GM21515 (cell line): Measurements from ENCODE around the gene GPR142.

Experiments
- ATAC-seq: cut with Tn5 transposase; IDR thresholded peaks from one replicate; pipeline ENCODE4 v1.9.1; 2021; ENCODE audit not compliant: unreplicated experiment

GPR142 gene

DNA sequence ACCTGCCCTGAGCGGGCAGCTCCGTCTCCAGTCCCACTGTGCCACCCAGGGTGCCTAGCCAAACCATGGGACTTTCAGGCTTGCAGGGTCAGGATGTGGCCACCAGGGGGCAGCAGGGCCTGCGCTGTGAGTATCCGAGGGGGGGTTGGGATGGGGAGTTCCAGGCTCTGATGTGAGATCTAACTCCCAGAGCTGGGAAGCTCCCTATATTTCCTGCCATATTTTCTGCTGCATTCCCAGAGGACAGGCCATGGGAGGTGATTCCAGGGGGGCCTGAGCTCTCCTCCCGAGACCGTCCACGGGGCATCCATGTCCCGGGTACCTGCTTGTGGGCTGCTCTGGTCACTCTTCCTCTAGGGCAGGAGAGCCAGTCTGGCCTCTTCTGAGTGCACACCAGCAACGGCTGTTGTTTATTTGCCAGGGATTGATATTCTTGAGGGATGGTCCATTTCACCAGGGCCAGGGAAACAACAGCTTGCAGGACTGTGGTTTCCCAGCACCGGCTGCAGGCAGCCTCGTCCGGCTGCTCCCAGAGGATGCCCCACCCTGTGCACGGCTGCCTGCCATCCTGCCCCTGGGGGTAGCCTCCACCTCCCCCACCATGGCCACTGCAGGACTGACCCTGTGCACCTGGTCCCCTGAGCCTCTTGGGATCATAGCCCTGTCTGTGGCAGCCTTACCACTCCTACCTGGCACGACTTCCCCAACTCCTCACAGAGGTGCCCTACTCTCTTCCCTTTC, 1.2 kb downstream of the GPR142 start:
- ATAC-seq: no peak

DNA sequence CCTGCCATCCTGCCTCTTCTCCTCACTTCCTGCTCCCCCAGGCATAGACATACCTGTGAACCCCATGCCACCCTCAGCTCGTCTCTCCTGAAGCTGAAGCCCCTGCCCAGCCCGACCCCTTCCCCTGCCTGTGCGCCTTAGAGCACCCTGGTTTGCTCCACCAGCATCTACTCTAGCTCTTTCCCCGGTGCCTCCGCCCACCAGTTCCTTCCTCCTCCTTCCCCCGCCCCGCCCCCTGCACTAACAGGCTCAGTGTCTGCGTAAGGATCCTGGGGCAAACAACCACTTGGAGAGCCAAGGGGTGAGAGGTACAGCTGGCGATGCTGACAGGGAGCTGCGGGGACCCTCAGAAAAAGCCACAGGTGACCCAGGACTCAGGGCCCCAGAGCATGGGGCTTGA, 1.9 kb downstream of the GPR142 start:
- ATAC-seq: no peak

DNA sequence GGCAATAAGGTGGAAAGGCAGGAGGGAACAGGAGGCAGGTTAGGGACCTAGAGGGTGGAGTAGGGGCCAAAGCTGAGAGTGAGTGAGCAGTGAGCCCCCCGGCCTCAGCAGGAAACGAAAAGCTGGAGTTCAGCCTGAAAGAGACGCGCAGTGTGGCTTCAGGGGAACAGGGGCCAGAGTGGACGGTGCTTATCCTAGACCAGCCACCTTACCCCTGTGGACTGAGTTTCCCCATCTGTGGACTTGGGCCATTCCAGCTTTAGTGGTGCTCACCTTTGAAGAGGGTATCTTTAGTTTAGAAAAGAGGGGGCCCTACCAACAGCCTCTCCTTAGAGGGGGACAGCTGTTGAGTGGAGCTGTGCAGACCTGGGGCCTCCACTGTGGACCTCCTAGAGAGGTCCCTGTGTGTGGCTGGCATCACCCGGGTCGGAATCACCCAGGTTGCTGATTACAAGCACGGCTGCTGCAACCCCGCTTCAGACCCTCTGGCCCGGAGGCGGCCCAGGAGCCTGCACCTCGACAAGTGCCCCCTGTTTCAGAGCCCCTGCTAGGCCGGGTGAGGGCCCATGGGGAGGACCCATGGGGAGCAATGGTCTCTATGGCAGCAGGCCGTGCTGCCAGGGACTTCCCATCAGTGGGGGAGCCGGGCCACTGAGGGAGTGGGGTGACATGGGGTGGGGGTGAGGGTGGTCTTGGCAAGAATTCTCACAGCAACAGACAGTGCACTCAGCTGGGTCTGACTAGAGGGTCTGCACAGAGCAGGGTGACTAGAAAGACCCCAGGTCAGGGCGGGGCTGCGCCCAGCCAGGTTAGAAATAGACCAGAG, 2.6 kb downstream of the GPR142 start:
- no peak for ATAC-seq

DNA sequence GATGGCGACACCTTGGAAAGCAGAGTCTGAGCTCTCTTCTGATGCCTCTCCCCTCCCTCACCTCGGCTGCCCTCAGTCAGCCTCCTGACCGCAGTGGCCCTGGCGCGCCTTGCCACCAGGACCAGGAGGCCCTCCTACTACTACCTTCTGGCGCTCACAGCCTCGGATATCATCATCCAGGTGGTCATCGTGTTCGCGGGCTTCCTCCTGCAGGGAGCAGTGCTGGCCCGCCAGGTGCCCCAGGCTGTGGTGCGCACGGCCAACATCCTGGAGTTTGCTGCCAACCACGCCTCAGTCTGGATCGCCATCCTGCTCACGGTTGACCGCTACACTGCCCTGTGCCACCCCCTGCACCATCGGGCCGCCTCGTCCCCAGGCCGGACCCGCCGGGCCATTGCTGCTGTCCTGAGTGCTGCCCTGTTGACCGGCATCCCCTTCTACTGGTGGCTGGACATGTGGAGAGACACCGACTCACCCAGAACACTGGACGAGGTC, 4.4 kb downstream of the GPR142 start:
- ATAC-seq: no peak

DNA sequence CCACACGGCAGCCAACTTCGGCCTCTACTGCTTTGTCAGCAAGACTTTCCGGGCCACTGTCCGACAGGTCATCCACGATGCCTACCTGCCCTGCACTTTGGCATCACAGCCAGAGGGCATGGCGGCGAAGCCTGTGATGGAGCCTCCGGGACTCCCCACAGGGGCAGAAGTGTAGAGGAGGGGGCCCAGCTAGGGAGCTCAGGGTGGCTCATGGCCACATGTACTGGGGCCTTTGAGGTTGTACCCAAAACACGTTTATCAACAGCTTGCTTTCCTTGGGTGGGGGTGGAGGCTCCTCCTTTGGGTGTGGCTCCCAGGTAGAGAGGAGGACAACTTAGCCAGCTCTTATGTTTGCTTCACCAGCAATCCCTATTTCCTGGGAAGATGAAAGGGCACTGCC, 5.1 kb downstream of the GPR142 start:
- ATAC-seq: no peak

DNA sequence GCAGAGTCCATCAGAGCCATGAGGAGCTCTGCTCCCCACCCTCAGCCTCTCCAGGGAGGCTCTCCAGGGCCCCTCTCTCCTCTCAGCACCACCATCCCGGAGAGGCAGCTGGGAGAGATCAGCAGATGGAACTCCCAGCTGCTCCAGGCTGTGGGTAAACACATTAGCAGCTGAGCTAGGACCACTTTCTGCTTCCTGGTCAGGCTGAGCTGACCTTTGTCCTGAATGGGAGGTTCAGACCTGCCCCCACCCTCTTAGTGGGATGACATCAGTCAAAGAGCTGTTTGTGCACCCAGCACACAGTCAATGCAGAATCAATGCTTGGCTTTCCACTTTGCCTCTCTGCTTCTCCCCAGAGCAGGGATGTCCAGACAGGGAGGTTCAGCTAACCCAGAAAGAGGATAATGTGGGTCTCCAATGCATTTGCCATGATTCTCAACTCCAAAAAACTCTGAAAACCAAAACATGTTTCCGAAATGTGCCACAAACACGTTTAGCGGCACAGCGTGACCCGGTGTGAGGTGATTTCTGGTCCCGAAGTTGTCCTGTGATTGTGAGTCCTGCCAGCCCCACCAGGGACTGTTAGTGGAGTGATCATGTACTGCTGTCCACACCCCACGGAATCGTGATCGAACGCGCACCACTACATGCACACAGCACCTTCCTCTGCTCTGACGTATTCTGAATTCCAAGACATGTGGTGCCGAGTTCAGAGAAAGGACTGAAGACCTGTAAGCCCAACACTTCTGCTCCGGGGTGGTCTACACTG, 6.7 kb downstream of the GPR142 start:
- no peak for ATAC-seq

DNA sequence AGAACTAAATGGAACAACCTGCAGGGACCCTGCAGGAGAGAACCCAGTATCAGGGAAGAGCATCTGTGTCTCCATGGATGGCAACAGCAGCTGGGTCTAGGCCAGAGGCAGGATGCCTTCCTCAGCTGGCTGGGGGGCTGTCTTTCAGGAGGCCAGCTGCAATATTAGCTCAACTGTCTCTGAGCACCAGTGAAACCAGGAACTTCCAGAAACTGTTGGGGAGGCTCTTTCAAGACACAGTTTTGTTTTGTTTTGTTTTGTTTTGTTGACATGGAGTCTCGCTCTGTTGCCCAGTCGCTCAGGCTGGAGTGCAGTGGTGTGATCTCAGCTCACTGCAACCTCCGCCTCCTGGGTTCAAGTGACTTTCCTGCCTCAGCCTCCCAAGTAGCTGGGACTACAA, 7.6 kb downstream of the GPR142 start:
- no peak for ATAC-seq

DNA sequence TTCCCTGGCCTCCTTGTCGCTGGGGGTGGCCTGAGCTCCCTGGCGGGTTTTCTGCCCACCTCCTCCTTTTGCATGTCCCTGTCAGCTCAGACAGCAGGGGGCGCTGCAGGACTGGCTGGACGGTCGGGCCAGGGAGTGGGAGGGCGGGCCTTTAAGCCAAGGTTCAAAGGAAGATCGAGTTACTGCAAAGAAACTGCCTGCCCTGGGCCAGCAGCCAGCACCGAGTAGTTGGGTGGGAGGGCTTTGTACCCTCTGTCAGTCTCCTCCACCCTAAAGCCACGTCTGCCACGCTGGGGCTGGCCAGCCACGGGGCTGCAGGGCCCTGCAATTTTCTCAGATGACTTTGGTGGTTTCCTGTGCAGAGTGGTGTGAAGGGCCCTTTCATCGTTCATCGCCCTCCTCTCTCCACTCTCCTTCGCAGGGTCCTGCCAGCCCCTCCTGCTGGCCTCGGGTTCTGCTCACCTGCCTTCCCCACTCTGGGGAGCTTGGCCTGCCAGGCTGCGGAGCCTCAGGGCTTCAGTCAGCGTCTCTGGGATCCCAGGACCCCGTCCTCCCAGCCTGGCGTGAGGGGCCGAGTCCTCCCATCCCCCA, 12.3 kb downstream of the GPR142 start:
- peak; percentile 61 for ATAC-seq

DNA sequence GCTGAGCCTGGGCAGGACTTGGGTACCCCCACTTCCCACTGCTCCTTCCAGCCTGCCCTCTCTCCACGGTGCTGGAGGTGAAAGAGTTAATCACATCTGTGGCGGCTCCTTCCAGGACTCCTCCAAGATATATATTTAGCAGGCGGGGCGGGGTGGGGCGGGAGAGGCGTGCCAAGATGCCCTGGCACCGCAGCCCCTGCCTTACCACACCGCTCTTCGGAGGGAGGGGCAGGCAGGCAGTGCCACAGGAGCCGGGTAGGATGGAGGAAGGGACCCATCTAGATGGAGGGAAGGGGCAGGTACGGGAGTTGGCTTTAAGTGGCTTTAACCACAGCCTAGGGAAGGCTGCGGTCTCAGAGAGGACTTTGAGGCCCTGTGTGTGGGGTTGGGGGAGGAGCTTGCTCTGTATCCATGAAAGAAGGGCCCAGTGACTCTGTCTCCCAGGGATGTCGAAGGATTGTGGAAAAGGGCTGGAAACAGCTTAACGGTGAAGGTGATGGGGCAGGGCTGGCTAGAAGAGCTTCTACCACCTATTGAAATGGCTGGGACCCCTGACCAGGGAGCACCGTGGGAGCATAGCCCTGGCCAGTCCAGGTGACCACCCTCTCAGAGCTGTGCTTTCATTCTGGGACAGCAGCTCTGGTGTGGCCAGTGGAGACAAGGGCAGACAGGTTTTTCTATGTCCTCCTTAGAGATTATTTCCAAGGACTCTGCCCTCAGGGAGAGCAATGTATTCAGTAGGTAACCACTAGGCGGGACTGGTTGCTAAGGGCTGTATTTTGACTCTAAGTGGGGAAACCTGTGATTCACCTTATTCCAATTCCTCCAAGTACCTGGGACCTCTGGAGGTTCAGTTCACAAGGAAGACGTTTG, 13.0 kb downstream of the GPR142 start:
- no peak for ATAC-seq

DNA sequence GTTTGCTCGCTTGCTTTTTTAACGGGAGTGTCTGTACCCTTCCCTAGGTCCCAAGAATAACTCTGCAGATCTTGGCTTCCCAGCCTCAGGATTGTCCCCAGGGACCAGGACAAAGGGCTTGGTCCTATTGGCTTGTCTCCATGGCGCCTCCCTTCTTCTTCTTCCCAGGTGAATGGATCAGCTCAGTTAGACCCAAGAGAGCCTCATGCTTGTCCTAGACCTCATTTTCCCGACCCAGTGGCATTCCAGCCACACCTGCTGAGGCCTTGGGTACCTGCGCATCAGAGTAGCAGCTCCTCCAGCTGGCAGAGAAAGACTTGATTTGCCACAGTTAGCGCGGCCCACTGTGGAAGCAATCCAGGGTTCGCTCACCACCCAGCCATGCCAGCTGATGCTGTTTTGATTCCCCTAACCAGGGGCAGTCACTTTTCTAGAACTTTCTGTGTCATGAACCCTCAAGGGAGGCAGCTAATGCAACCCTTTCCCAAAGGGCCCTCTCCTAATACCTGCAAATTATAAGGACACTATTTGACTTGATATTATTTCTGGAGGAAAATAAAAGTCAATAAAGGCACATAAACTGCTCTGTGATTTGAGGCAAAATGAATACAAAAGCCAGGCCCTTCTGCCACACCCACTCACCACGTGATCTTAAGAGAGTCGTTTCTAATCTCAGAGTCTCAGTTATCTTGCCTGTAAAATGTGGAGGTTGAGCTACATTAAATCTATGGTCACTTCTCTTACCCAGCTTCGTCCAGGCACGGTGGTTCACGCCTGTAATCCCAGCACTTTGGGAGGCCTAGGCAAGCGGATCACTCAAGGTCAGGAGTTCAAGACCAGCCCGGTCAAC, 13.9 kb downstream of the GPR142 start:
- ATAC-seq: no peak

DNA sequence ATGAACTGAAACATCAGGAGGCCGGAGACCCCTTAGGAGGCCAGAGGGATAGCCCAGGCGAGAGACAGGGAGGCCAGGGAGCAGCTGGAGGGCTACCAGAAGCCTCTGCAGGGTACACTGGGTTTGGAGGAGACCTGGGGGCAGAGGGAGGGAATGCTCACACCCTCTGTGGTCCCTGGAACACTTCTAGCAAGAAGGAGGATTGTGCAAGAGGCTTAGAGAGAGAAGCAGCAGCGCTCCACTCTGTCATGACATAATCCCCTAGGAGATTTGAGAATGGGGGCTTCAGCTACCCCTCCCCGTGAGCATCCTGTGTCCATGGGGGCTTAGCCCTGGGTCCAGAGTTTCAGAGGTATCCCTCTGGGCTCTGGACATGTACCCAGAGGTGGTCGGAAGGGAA, 15.8 kb downstream of the GPR142 start:
- ATAC-seq: no peak

DNA sequence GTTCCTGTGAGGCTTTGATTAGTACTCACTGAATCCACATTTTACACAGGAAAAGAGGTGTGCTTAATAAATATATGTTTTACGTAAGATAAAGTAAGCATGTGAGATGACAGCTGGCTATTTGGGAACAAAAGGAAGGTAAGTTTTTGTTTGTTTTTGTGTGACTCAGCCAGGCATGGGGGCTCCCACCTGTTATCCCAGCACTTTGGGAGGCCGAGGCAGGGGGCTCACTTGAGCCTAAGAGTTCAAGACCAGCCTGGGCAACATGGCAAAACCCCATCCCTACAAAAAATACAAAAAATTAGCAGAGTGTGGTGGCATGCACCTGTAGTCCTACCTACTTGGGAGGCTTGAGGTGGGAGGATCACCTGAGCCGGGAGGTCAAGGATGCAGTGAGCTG, 17.9 kb downstream of the GPR142 start:
- no peak for ATAC-seq

DNA sequence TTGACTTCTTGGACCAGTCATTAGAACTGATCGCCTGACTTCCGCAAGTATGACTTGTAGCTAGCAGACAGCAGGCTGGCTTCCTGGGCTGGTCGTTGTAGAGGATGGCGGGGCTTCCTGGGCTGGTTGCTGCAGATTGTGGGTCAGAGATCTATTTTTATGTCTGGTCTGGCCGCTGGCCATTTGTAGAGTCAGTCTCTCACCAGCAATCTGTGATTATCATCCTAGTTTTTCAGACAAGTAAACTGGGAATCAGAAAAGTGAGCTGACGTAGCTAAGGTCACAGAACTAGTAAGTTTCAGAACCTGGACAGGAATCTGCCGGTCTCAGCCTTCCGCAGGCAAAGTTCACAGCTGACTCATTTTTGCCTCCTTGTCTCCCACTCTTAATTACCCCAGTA, 19.1 kb downstream of the GPR142 start:
- ATAC-seq: no peak

DNA sequence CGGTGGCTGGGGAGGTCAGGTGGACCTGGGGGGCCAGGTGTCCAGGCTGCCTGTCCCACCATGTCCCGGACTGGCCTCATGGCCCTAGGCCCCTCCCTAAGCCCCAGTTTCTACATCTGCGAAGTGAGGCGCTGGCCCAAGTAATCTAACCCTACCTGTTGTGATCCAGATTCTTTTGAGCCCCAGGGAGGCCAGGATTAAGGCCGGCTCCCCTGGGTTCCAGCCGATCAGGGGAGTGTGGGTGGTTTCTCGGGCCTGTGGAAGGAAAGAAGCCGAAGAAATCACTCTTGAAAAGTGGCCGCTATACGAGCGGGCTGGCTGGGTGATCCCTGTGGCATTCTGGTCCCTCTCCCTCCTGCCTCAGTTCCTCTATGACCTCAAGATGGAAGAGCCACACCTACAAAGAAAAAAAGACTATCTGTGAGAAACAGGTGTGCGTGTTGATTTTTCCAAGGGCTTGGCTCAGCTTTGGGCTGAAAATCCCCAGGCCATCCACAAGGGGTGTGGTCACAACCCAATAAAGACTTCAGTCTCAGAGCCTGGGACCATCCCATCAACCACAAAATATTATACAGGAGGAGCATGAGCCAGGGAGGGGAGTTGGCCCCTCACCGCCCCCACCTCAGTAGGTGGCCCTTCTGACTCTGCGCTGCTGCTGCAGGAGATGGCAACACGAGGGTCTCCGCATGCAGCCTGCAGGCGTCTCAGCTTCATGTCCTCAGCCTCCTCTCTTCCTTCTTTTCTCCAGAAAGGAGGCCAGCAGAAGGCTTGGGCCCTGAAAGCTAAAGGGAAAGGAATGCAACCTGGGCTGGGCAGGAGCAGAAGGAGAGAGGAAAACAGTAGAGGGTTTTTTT, 20.3 kb downstream of the GPR142 start:
- ATAC-seq: no peak

DNA sequence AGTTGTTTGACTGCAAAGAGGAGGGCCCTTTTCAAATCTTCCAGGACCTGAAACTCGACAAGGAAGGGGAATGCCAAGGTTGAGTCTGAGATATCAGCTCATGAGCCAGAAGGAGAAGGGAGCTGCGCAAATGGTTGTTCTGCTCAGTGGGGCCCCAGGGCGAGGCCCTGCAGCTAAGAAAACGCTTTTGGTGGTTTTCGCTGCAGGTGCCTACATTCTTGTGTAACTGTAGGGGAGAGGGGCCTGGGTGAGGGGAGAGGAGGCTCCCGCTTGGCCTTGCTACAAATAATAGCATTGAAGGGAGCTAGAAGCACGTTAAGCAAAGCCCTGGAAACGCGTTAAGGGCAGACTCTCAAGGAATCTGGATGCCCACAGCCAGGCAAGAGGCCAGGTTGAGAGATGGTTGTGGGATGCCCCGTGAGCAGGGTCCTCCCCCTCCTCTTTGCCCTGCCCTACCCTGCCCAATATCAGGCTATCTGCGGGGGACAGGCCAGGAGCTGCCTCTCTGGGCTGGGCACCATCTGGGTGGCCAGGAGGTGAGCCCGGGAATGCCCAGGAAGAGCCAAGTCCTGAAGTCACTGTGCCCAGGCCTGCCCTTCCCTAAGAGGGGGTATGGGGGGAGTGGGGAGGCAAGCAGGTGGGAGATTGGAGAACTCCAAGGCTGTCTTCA, 21.9 kb downstream of the GPR142 start:
- ATAC-seq: no peak

DNA sequence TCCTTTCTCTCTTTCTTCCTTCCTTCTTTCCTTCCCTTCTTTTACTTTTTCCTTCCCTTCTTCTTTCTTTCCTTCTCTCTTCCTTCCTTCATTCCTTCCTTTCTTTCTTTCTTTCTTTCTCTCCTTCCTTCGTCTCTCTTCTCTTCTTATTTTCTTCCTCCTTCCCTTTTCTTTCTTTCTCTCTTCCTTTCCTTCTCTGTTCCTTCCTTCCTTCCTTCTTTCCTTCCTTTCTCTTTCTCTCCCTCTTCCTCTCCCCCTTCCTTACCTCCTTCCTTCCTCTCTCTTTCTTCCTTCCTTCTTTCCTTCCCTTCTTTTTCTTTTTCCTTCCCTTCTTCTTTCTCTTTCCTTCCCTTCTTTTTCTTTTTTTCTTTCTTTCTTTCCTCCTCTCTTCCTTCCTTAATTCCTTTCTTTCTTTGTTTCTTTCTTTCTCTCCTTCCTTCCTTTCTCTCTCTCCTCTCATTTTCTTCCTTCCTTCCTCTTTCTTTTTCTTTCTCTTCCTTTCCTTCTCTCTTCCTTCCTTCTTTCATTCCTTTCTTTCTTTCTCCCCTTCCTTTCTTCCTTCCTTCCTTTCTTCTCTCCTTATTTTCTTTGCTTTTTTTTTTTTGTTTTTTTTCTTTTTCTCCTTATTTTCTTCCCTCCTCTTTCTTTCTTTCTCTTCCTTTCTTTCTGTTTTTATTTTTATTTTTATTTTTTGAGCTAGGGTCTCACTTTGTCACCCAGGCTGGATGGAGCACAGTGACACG, 22.8 kb downstream of the GPR142 start:
- ATAC-seq: no peak
